ENCODE measurements around the gene ECHDC1.

Gene ECHDC1

GRCh38 chr6:127247114-127248096 lies 96.0 kb downstream of the ECHDC1 start:
- DNase-seq (ENCODE audit: low read depth, low spot score), result no peak
- H3K36me3 ChIP-seq (ENCODE audit: insufficient read depth, low read length), result no peaks in the 10 kb centered on the region
- TF ChIP-seq POLR2AphosphoS5 (IDR thresholded peaks at IDR 0.05; ENCODE audit: borderline replicate concordance, low read depth, low read length) (no peak), FOXP2 (optimal IDR thresholded peaks at IDR 0.05; ENCODE audit: control extremely low read depth, extremely low read length, insufficient read depth) (no peak), EZH2 (IDR thresholded peaks at IDR 0.05) (no peak)

DNA sequence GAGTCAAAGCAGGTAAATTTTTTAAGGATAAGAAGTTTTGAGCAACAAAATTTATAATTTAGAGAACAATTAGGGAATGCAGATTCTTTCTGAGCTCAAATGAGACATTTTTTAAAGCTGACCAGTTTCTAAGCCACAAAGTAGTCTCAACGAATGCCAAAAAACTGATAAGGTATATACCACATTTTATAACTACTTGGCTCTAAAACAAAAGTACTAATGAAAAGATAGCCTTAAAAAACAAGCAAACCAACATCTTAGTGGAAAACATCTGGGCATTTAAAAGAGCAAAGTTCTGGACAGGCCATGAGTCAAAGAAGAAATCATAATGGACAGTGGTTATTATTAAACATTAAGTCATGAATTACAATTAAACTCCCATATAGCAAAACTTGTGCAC lies 99.9 kb downstream of the ECHDC1 start:
- Histone ChIP-seq H3K27ac (no peak overlapping the region), H3K9me3 (ENCODE audit: low read depth, low read length) (no peaks in the 10 kb centered on the region), H3K4me3 (no peak overlapping the region), H3K9ac (ENCODE audit: insufficient read length) (no peak overlapping the region), H3K36me3 (ENCODE audit: insufficient read depth, low read length) (no peaks in the 10 kb centered on the region)
- DNase-seq (ENCODE audit: low read depth, low spot score), result no peak
- TF ChIP-seq EZH2 (IDR thresholded peaks at IDR 0.05) (no peak), POLR2AphosphoS5 (IDR thresholded peaks at IDR 0.05; ENCODE audit: borderline replicate concordance, low read depth, low read length) (no peak), FOXP2 (optimal IDR thresholded peaks at IDR 0.05; ENCODE audit: control extremely low read depth, extremely low read length, insufficient read depth) (no peak)

More at GRCh38 chr6:127247114-127248096, 96.0 kb downstream of the ECHDC1 start:
- no peaks in the 10 kb centered on the region for H3K9me3 ChIP-seq (ENCODE audit: low read depth, low read length)
- no peak overlapping the region for H3K27ac ChIP-seq
- H3K9ac ChIP-seq (ENCODE audit: insufficient read length), result no peak overlapping the region
- no peak overlapping the region for H3K4me3 ChIP-seq

Measured in SK-N-MC (cell line).